Stomach (tissue), 9 donors: ENCODE measurements around the gene MYO1H. TPM values are rescaled to one million over a fixed set of nuclear protein-coding genes. Genes with fewer than 3 reads are reported as not detected.

Experiments used
- DNase-seq, 2 donors: peaks; one replicate each; pipeline versions ENCODE4 v3.0.0 to v3.0.0-alpha.2; 2013 to 2019
- H3K27ac ChIP-seq, 5 donors: fragments of 200-600 bp in 4 of 5; sonication (generic) in 4 of 5; one replicate each; pipeline ENCODE4 v1.5.1; 2013 to 2019; ENCODE audit warnings: mild to moderate bottlenecking in 1 of 5, moderate library complexity in 1 of 5
- H3K27me3 ChIP-seq, 3 donors: fragments of 200-600 bp; sonication (generic); one replicate each; pipeline ENCODE4 v1.5.1; 2017 to 2019; ENCODE audit warnings: mixed run types in 1 of 3
- H3K36me3 ChIP-seq, 4 donors: fragments of 200-600 bp; sonication (generic); 1 replicate in 3 of 4; 2 replicates in 1 of 4; pipeline ENCODE4 v1.5.1; 2016 to 2019
- H3K4me1 ChIP-seq, 4 donors: fragments of 200-600 bp; sonication (generic); one replicate each; pipeline ENCODE4 v1.5.1; 2016 to 2019
- H3K4me3 ChIP-seq, 4 donors: fragments of 200-600 bp; sonication (generic) in 3 of 4; one replicate each; pipeline ENCODE4 v1.5.1; 2016 to 2019; ENCODE audit warnings: mild to moderate bottlenecking in 1 of 4
- H3K9me3 ChIP-seq, 4 donors: fragments of 200-600 bp; sonication (generic); one replicate each; pipeline ENCODE4 v1.5.1; 2016 to 2019
- EP300 ChIP-seq: sonication (generic); formaldehyde crosslinking; IDR thresholded peaks from one replicate; pipeline ENCODE4 v1.6.1; 2017; ENCODE audit warnings: antibody characterized with exemption
- POLR2A ChIP-seq, 4 donors: fragments of 450-650 bp; IDR thresholded peaks; one replicate each; pipeline ENCODE4 v1.6.1; 2016; ENCODE audit warnings: antibody characterized with exemption in 4 of 4, control low read depth in 2 of 4, mild to moderate bottlenecking in 1 of 4, moderate library complexity in 1 of 4
- POLR2AphosphoS5 ChIP-seq, 3 donors: sonication (generic); formaldehyde crosslinking; IDR thresholded peaks; one replicate each; pipeline ENCODE4 v1.6.1; 2016; ENCODE audit warnings: antibody characterized with exemption in 3 of 3
- WGBS, 5 donors: extraction: QIAGEN DNeasy Blood & Tissue Kit in 3 of 5; methylation state at CpG; one replicate each; pipeline versions ENCODE4 v1.1.5 to v1.1.7; 2013 to 2018; 5-methylcytosine and 5-hydroxymethylcytosine counted together
- intact Hi-C: fragments of 100-400 bp; cut with DNase I; formaldehyde crosslinking; loops from one replicate; pipeline ENCODE4 v1.15.1; 2023; ENCODE audit warnings: low total_unique reads
- polyA plus RNA-seq, 3 donors: library from polyadenylated mRNA; stranded (reverse); fragments of 200-250 nt; gene quantifications; one replicate each; pipeline ENCODE4 v1.2.3, GENCODE V29; 2013
- total RNA-seq, 5 donors: library from RNA; depleted of rRNA; stranded (reverse); fragments of >200 nt; gene quantifications; one replicate each; pipeline versions ENCODE4 v1.1.0 to v1.2.3, GENCODE V29; 2014 to 2016
- TF ChIP-seq, protein P1 (sequence below), 7 experiments: fragments of 450-650 bp in 4 of 7; fragments of 200-600 bp in 3 of 7; sonication (generic) in 3 of 7; IDR thresholded peaks; one replicate each; pipeline ENCODE4 v1.5.1; 2016 to 2019; ENCODE audit warnings: antibody characterized with exemption in 7 of 7, control low read depth in 2 of 7, mild to moderate bottlenecking in 1 of 7
- donor health status: healthy with polysubstance abuse.
- donor health status: Bipolar disorder and iron deficiency.
- donor health status: healthy.

The MYO1H gene
- total and polyA plus RNA-seq, 8 donors: 0.08 TPM; not detected in 7

DNA sequence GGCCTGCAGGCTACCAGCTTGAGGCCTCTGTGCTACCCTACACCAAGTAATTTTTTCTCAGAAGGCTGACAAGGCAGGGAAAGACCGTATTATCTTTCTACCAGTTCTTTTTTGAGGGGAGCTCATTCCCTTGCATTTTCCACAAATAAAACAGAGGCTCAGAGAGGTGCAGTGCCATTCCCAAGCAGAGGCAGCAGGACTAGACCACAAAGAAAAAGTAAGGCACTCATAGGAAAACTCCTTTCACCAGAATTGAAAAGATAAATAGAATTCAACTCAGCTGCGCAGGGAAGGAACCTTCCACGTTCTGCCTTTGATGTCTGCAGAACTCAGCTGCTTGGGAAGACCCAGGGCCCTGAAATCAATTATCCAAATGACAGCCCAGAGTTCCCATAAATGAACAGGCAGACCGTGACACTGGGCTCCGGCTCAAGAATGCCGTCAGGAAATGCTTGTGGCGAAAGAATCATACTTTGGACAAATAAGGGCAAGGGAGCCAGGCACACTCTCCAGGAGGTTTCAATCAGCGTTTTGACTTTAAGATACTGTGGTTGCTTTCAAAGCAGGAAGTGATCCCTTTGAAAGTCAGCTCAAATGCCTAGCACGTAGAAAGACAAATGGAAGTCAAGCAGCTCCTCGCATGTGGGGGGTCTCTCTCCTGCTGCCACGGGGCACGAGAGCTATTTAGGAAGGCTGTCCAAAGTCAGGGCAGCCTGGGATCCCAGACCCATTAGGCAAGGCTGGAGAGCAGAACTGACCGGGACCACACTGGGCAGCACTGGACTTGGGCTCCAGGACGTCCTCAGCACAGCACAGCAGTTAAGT is 115.4 kb downstream of the MYO1H start:
- peak; percentile 64 to 91 for DNase-seq
- peaks cover 10 to 51% (median 41%) of the 10 kb centered on the region in 4 donors for H3K36me3 ChIP-seq
- peaks cover 60 to 98% (median 85%) of the 10 kb centered on the region in 4 donors for H3K4me1 ChIP-seq
- intact Hi-C loops: no loop called here
- H3K27ac ChIP-seq: peak overlapping the region; percentile 82 to 95 (median 93)
- peak; percentile 98 for TF ChIP-seq EP300
- TF ChIP-seq, protein P1, sequence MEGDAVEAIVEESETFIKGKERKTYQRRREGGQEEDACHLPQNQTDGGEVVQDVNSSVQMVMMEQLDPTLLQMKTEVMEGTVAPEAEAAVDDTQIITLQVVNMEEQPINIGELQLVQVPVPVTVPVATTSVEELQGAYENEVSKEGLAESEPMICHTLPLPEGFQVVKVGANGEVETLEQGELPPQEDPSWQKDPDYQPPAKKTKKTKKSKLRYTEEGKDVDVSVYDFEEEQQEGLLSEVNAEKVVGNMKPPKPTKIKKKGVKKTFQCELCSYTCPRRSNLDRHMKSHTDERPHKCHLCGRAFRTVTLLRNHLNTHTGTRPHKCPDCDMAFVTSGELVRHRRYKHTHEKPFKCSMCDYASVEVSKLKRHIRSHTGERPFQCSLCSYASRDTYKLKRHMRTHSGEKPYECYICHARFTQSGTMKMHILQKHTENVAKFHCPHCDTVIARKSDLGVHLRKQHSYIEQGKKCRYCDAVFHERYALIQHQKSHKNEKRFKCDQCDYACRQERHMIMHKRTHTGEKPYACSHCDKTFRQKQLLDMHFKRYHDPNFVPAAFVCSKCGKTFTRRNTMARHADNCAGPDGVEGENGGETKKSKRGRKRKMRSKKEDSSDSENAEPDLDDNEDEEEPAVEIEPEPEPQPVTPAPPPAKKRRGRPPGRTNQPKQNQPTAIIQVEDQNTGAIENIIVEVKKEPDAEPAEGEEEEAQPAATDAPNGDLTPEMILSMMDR (IDR thresholded peaks at IDR 0.05): no peak
- TF ChIP-seq POLR2A (IDR thresholded peaks at IDR 0.05): no peak
- peak; percentile 85 to 92 (median 91) for TF ChIP-seq POLR2AphosphoS5 (IDR thresholded peaks at IDR 0.05)
- H3K9me3 ChIP-seq: no peaks in the 10 kb centered on the region
- 13 to 29% (median 16%) methylated on average over 14 of the region's 14 CpGs for WGBS, 5 donors
- H3K27me3 ChIP-seq: no peaks in the 10 kb centered on the region
- H3K4me3 ChIP-seq: peak overlapping the region in 1 of 4 donors; percentile 8

GRCh38 chr12:109463756-109464155 is 116.1 kb downstream of the MYO1H start:
- TF ChIP-seq POLR2A (IDR thresholded peaks at IDR 0.05) (no peak), EP300 (no peak), POLR2AphosphoS5 (IDR thresholded peaks at IDR 0.05) (no peak)
- TF ChIP-seq, protein P1 (IDR thresholded peaks at IDR 0.05): no peak
- Histone ChIP-seq H3K36me3 (peaks cover 16 to 56% (median 46%) of the 10 kb centered on the region in 4 donors), H3K9me3 (no peaks in the 10 kb centered on the region), H3K4me1 (peaks cover 54 to 96% (median 81%) of the 10 kb centered on the region in 4 donors), H3K27ac (peak overlapping the region; percentile 82 to 95 (median 93)), H3K4me3 (peak overlapping the region in 1 of 4 donors; percentile 8), H3K27me3 (no peaks in the 10 kb centered on the region)
- WGBS, 5 donors: 49 to 66% (median 54%) methylated on average over 5 of the region's 5 CpGs
- intact Hi-C loops: no loop called here
- DNase-seq: no peak

DNA sequence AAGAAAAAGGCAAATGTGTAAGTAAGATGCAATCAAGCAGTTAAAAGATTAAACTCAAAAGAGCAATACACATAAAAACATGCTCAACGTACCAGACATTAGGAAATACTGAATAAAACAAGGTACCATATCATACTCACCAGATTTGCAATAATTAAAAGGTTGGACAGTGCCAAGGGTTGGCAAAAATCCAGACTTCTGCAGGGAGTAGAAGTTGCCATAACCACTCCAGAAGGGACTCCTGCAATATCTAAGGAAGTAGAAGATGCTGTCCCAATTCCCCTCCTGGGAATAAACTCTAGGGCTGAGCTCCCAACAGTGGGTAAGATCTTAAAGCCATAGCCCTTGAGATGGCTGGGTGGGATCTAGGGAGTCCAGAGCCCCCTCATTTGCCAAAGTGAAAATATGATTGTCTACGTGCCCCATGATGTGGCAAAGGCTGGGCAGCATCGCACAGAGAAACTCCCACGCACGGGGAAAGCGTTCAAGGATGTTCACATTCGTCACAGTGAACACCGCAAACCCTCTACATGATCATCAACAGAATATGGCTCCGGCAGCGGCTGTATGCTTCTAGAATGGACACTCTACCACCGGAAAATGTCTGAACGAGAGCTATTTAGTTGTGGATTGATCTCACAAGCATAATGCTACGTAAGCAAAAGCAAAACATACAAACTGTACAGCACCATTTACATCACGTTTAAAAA is 117.1 kb downstream of the MYO1H start:
- no peak for DNase-seq
- no peak for TF ChIP-seq POLR2AphosphoS5 (IDR thresholded peaks at IDR 0.05)
- TF ChIP-seq EP300: no peak
- TF ChIP-seq, protein P1 (IDR thresholded peaks at IDR 0.05): no peak
- TF ChIP-seq POLR2A (IDR thresholded peaks at IDR 0.05): no peak
- peak overlapping the region in 4 of 5 donors; percentile 93 to 95 (median 94) for H3K27ac ChIP-seq
- H3K36me3 ChIP-seq: peaks cover 22 to 64% (median 54%) of the 10 kb centered on the region in 4 donors
- H3K9me3 ChIP-seq: no peaks in the 10 kb centered on the region
- intact Hi-C loops: no loop called here
- 83 to 93% (median 91%) methylated on average over 14 of the region's 14 CpGs for WGBS, 5 donors
- H3K4me1 ChIP-seq: peaks cover 54 to 88% (median 77%) of the 10 kb centered on the region in 4 donors
- no peaks in the 10 kb centered on the region for H3K27me3 ChIP-seq
- H3K4me3 ChIP-seq: no peak overlapping the region

GRCh38 chr12:109466305-109466704 is 118.6 kb downstream of the MYO1H start:
- Histone ChIP-seq H3K9me3 (no peaks in the 10 kb centered on the region), H3K4me1 (peaks cover 41 to 86% (median 71%) of the 10 kb centered on the region in 4 donors), H3K4me3 (no peak overlapping the region), H3K36me3 (peaks cover 22 to 55% (median 50%) of the 10 kb centered on the region in 4 donors), H3K27ac (peak overlapping the region in 4 of 5 donors; percentile 93 to 95 (median 94)), H3K27me3 (no peaks in the 10 kb centered on the region)
- 74 to 87% (median 84%) methylated on average over 2 of the region's 2 CpGs for WGBS, 5 donors
- intact Hi-C loops: no loop called here
- TF ChIP-seq POLR2A (IDR thresholded peaks at IDR 0.05): no peak
- no peak for TF ChIP-seq POLR2AphosphoS5 (IDR thresholded peaks at IDR 0.05)
- TF ChIP-seq EP300: no peak
- TF ChIP-seq, protein P1 (IDR thresholded peaks at IDR 0.05): no peak
- DNase-seq: no peak
